Right atrium auricular region (tissue), 2 donors: ENCODE data around the gene SKOR2. TPM values are rescaled to one million over a fixed set of nuclear protein-coding genes. Genes with fewer than 3 reads are reported as not detected.

Experiments used
- DNase-seq: peaks from one replicate; pipeline ENCODE4 v3.0.0-alpha.2; 2019; ENCODE audit warnings: low spot score
- H3K27ac ChIP-seq, 2 donors: fragments of 200-600 bp; sonication (generic); 1 replicate in 1 of 2; 2 replicates in 1 of 2; pipeline ENCODE4 v1.5.1; 2016 to 2019
- H3K27me3 ChIP-seq, 2 donors: fragments of 200-600 bp; sonication (generic); one replicate each; pipeline versions ENCODE4 v1.5.1 to v1.6.0; 2017 to 2019
- H3K36me3 ChIP-seq: fragments of 200-600 bp; sonication (generic); one replicate; pipeline ENCODE4 v1.5.1; 2016
- H3K4me1 ChIP-seq, 2 donors: fragments of 200-600 bp; sonication (generic); one replicate each; pipeline versions ENCODE4 v1.5.1 to v1.6.0; 2017 to 2019
- H3K4me3 ChIP-seq, 2 donors: fragments of 200-600 bp; sonication (generic); 1 replicate in 1 of 2; 2 replicates in 1 of 2; pipeline ENCODE4 v1.5.1; 2017 to 2019; ENCODE audit warnings: mild to moderate bottlenecking in 1 of 2, moderate library complexity in 1 of 2
- H3K9me3 ChIP-seq, 2 donors: fragments of 200-600 bp; sonication (generic); one replicate each; pipeline ENCODE4 v1.5.1; 2019
- total RNA-seq, 2 donors: library from RNA; depleted of rRNA; stranded (reverse); fragments of >200 nt; gene quantifications; one replicate each; pipeline ENCODE4 v1.1.0, GENCODE V29; 2016
- TF ChIP-seq, protein P1 (sequence below), 2 donors: fragments of 200-600 bp; sonication (generic); IDR thresholded peaks; one replicate each; pipeline ENCODE4 v1.5.1; 2019; ENCODE audit warnings: antibody characterized with exemption in 2 of 2

The SKOR2 gene, protein sequence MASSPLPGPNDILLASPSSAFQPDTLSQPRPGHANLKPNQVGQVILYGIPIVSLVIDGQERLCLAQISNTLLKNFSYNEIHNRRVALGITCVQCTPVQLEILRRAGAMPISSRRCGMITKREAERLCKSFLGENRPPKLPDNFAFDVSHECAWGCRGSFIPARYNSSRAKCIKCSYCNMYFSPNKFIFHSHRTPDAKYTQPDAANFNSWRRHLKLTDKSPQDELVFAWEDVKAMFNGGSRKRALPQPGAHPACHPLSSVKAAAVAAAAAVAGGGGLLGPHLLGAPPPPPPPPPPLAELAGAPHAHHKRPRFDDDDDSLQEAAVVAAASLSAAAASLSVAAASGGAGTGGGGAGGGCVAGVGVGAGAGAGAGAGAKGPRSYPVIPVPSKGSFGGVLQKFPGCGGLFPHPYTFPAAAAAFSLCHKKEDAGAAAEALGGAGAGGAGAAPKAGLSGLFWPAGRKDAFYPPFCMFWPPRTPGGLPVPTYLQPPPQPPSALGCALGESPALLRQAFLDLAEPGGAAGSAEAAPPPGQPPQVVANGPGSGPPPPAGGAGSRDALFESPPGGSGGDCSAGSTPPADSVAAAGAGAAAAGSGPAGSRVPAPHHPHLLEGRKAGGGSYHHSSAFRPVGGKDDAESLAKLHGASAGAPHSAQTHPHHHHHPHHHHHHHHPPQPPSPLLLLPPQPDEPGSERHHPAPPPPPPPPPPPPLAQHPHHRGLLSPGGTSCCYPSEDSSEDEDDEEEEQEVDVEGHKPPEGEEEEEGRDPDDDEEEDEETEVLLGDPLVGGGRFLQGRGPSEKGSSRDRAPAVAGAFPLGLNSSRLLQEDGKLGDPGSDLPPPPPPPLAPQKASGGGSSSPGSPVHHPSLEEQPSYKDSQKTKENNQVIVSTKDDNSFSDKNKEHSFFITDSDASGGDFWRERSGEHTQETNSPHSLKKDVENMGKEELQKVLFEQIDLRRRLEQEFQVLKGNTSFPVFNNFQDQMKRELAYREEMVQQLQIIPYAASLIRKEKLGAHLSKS
- not detected for total RNA-seq

DNA sequence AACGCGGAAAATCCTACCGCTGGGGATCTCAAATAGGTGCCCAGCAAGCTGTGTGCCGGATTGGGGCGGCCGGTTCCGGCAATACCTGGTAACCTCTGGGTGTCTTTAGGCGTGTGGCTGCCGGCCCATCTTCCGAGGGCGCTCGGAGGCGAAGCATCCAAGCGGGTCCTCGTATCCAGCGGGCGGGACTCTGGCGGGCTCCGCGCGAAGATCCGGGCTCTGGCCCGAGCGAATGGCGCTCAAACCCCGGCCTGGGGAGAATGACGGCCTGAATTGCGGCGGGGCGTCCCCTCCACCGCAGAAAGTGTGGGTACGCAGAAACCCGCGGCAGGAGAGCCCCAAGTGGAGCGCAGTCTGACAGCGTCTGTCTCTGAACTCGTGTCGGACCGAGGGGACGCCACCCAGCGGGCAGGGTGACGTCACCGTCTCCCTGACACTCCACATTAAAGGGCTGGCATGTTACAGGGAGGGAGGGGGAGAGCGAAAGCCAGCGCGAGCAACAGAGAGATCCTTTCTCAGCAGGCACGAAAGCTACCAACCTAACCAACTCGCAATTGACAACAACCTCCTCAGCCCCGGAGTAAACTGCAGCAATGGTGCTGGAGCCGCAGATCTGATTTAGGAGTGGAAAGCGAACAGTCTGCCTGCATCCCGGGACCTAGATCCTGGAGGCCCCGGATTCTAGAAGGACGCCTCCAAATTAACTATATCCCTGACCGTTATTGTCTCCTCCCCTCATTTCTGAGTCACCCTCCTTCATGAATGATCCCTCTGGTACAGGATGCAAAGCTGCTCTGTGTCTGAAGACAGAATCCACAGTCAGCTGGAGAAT lies at the start of gene SKOR2:
TSS of gene SKOR2 (minus strand) at position 372 of the 832 bp plus-strand sequence. CDS start 2,477 bp downstream, outside the sequence.
- TF ChIP-seq, protein P1, sequence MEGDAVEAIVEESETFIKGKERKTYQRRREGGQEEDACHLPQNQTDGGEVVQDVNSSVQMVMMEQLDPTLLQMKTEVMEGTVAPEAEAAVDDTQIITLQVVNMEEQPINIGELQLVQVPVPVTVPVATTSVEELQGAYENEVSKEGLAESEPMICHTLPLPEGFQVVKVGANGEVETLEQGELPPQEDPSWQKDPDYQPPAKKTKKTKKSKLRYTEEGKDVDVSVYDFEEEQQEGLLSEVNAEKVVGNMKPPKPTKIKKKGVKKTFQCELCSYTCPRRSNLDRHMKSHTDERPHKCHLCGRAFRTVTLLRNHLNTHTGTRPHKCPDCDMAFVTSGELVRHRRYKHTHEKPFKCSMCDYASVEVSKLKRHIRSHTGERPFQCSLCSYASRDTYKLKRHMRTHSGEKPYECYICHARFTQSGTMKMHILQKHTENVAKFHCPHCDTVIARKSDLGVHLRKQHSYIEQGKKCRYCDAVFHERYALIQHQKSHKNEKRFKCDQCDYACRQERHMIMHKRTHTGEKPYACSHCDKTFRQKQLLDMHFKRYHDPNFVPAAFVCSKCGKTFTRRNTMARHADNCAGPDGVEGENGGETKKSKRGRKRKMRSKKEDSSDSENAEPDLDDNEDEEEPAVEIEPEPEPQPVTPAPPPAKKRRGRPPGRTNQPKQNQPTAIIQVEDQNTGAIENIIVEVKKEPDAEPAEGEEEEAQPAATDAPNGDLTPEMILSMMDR (IDR thresholded peaks at IDR 0.05) = no peak
- Histone ChIP-seq H3K9me3 (no peaks in the 10 kb centered on the region), H3K4me1 (peaks cover 0 to 11% of the 10 kb centered on the region in 2 donors), H3K27ac (no peak within 1 kb of the TSS), H3K27me3 (peaks cover 31 to 50% of the 10 kb centered on the region in 2 donors), H3K36me3 (no peaks in the 10 kb centered on the region), H3K4me3 (peak within 1 kb of the TSS in 1 of 2 donors; percentile 8)
- no peak for DNase-seq

DNA sequence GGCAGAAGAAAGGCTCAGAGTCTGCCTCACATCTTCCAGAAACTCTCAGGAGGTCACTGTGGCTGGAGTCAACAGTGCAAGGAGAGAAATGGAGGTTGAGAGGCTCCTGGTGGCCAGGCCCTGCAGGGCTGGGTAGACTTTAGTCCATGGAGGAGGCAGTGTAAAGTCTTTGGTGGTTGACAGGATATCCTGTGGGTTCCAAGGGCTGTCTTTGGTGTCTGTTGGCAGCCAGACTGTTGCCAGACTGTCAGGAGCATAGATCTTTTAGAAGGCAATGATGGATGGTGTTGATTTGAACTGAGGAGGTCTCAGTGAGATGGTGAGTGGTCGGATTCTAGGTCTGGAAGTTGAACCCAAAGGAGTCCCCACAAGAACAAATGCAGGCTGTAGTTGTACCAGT lies 45.0 kb upstream of the SKOR2 start:
- H3K9me3 ChIP-seq = peaks cover 0 to 5% of the 10 kb centered on the region in 2 donors
- no peak overlapping the region for H3K4me3 ChIP-seq
- no peak overlapping the region for H3K27ac ChIP-seq
- H3K27me3 ChIP-seq = no peaks in the 10 kb centered on the region
- no peak for DNase-seq
- no peaks in the 10 kb centered on the region for H3K36me3 ChIP-seq
- H3K4me1 ChIP-seq = no peaks in the 10 kb centered on the region
- TF ChIP-seq, protein P1 (IDR thresholded peaks at IDR 0.05) = no peak

DNA sequence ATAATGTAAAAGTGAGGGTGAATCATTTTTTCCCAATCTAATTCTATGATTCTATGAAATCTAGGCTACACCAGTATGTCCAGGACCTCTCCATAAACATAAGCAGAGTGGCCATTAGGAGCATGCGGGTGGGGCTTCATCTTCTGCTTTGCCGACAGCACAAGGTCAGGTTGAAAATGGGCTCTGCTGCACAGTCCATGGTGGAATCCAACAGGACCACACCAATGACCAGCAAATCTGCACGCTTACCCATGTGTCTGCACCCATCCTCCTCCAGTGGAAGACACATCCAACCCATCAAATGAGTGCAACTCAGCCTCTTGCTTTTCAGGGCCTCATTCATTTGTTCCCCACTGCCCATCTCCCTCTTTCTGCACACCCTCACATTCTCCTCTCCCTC lies 43.3 kb upstream of the SKOR2 start:
- TF ChIP-seq, protein P1 (IDR thresholded peaks at IDR 0.05) = no peak
- Histone ChIP-seq H3K4me1 (no peaks in the 10 kb centered on the region), H3K36me3 (no peaks in the 10 kb centered on the region), H3K27ac (no peak overlapping the region), H3K27me3 (no peaks in the 10 kb centered on the region), H3K9me3 (peaks cover 0 to 5% of the 10 kb centered on the region in 2 donors), H3K4me3 (no peak overlapping the region)
- no peak for DNase-seq

DNA sequence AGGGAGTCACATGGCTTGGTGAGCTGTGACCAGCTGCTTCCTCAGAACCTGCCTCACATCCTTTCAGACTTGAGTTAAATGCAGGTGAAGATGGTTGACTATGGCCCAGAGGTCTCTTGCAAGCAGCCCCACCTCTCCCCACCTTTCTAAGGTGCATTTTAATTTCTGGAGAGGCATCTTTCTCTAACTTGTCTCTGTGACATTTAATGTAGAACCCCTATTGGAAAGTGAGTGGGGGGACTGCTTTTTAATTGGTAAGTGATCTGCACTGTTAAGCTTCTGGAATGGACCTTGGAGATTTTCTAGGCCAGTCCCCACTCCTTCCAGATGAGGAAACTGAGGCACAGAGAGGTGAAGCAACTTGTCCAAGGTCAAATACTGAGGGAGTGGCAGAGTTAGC lies 37.3 kb upstream of the SKOR2 start:
- H3K4me3 ChIP-seq = no peak overlapping the region
- H3K4me1 ChIP-seq = no peaks in the 10 kb centered on the region
- H3K9me3 ChIP-seq = no peaks in the 10 kb centered on the region
- no peaks in the 10 kb centered on the region for H3K27me3 ChIP-seq
- H3K27ac ChIP-seq = no peak overlapping the region
- TF ChIP-seq, protein P1 (IDR thresholded peaks at IDR 0.05) = no peak
- no peaks in the 10 kb centered on the region for H3K36me3 ChIP-seq
- no peak for DNase-seq

DNA sequence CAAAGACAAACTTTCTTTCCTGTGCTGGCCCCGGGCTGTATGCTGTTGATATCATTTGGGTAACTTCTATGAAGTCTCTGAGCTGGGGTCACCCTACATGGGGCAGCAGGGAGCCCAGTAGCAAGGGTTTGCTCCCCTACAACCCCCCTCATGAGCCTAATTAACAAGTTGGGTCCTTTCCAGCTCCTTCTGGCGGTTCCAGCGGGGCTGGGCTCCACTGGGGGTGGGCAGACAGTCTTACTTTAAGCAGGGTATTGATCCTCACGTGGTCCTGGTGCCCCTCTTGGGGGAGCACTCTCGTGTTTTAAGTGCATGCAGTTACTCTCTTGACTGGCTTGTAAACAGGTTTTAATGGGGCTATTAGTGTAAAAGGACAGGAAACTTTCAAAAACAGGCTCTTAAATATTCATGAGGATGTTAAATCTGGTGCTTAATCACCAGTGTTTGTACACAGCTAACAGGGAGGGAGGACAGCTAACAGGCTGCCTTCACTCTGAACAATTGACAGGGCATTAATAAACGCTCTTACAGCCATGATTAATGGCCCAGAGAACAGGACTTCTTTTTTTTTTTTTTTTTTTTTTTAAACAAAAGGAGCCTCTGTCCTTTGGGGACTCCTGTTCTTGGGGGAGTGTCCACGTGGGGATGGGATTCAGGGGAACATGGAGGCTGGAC lies 36.6 kb upstream of the SKOR2 start:
- DNase-seq = no peak
- H3K9me3 ChIP-seq = no peaks in the 10 kb centered on the region
- H3K4me1 ChIP-seq = no peaks in the 10 kb centered on the region
- no peak overlapping the region for H3K4me3 ChIP-seq
- no peaks in the 10 kb centered on the region for H3K36me3 ChIP-seq
- H3K27ac ChIP-seq = no peak overlapping the region
- TF ChIP-seq, protein P1 (IDR thresholded peaks at IDR 0.05) = no peak
- H3K27me3 ChIP-seq = no peaks in the 10 kb centered on the region
